T-helper 1 cell (primary cell): ENCODE measurements around the gene AGBL4.
"Not testable (repeated sequence)": the region's sequence is repeated elsewhere in the genome, so short reads cannot be mapped to it uniquely, and the experiment has no call there.

Experiments used
- DNase-seq, 5 donors: peaks; one replicate each; pipeline ENCODE4 v3.0.0-alpha.2; 2012 to 2020

AGBL4 gene

GRCh38 chr1:49016030-49016977 is 1007.5 kb downstream of the AGBL4 start:
- no peak for DNase-seq

- no peak for DNase-seq
These were observed 1010.7 kb downstream of the AGBL4 start for GRCh38 chr1:49013079-49013478.

- DNase-seq, result not testable (repeated sequence)
These were observed 1020.8 kb downstream of the AGBL4 start for GRCh38 chr1:49002981-49003380.

GRCh38 chr1:48999321-48999720 is 1024.4 kb downstream of the AGBL4 start:
- DNase-seq, result no peak

GRCh38 chr1:48996311-48996710 is 1027.4 kb downstream of the AGBL4 start:
- DNase-seq, result no peak

- no peak for DNase-seq
These were observed 1035.0 kb downstream of the AGBL4 start for GRCh38 chr1:48988633-48989197.

- DNase-seq, result no peak
These were observed 1043.8 kb downstream of the AGBL4 start for GRCh38 chr1:48979940-48980339.

GRCh38 chr1:48978413-48978812 is 1045.3 kb downstream of the AGBL4 start:
- DNase-seq, result no peak

GRCh38 chr1:48977273-48977672 is 1046.5 kb downstream of the AGBL4 start:
- no peak for DNase-seq

GRCh38 chr1:48969971-48970370 is 1053.8 kb downstream of the AGBL4 start:
- DNase-seq, result no peak

- DNase-seq, result no peak
These were observed 1056.4 kb downstream of the AGBL4 start for GRCh38 chr1:48967318-48967717.

- DNase-seq, result no peak
These were observed 1057.2 kb downstream of the AGBL4 start for GRCh38 chr1:48966583-48966982.

GRCh38 chr1:48960320-48960719 is 1063.4 kb downstream of the AGBL4 start:
- no peak for DNase-seq

GRCh38 chr1:48955774-48956173 is 1068.0 kb downstream of the AGBL4 start:
- DNase-seq, result no peak

GRCh38 chr1:48953617-48954016 is 1070.1 kb downstream of the AGBL4 start:
- no peak for DNase-seq

- no peak for DNase-seq
These were observed 1075.2 kb downstream of the AGBL4 start for GRCh38 chr1:48948562-48948961.

- no peak for DNase-seq
These were observed 1075.8 kb downstream of the AGBL4 start for GRCh38 chr1:48947761-48948537.

- DNase-seq, result no peak
These were observed 1077.7 kb downstream of the AGBL4 start for GRCh38 chr1:48946070-48946469.

GRCh38 chr1:48944811-48945210 is 1078.9 kb downstream of the AGBL4 start:
- DNase-seq, result no peak

- DNase-seq, result no peak
These were observed 1079.9 kb downstream of the AGBL4 start for GRCh38 chr1:48943826-48944225.

GRCh38 chr1:48943393-48943792 is 1080.4 kb downstream of the AGBL4 start:
- DNase-seq, result no peak

GRCh38 chr1:48940962-48941732 is 1082.6 kb downstream of the AGBL4 start:
- DNase-seq, result no peak

GRCh38 chr1:48940354-48940753 is 1083.4 kb downstream of the AGBL4 start:
- no peak for DNase-seq
